ENCODE data around the gene RBMS3.

- TF ChIP-seq CTCF (IDR thresholded peaks at IDR 0.05; ENCODE audit: poor library complexity) (no peak), EZH2 (IDR thresholded peaks at IDR 0.05; ENCODE audit: borderline replicate concordance) (no peak), EZH2phosphoT487 (IDR thresholded peaks at IDR 0.05; ENCODE audit: low read depth, severe bottlenecking, unreplicated experiment) (no peak)
Observed at GRCh38 chr3:29557186-29557585, 276.3 kb downstream of the RBMS3 start.

All from hepatocyte (in vitro differentiated cells).